Effector CD4-positive, alpha-beta T cell (primary cell): Measurements from ENCODE around the gene MEIOSIN.

ENCODE experiments used
- DNase-seq: peaks from one replicate; pipeline ENCODE4 v3.0.0-alpha.2; 2020

The MEIOSIN gene

DNA sequence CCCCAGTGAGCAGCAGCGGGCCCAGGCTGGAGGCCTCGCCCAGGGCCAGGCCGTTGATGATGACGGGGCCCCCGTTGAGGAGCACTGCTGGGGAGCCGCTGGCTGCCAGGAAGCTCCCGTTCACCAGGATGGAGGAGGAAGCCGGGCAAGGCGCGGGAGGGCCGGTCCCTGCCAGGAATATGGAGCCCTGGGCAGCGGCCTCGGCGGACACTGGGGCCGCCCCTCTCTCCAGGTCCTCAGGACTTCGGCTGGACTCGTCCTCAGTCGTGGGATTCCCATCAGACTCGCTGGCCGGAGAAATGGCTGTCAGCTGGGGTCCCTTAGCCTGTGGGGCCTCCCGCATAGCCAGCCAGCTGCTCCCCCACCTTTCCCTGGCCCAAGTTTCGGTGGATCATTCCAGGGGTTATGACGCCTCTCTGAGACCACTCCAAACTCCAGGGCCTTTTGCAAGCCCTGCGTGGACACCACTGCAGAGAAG lies 33.7 kb downstream of the MEIOSIN start:
- no peak for DNase-seq

DNA sequence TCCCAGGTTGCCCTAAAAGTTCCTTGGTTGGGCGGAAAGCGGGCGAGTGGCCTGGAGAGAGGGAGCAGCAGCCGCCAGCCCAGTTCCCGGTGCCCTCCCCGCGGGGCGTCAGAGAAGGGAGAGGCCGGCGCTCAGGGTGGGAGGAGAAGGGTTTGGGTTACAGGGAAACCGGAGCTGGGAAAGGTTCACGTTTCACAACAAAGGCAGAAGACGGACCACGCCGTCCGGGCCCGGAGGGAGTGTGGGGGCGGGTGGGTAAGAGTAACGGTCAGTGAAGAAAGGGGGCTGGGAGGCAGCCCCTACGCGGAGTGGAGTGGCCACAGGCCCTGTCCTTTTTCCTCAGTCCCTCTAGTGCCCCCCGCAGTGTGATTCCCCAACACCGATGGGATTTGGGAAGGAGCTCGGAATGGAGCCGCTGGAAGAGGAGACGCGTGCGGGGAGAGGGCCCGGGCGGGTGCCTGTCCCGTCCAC lies 34.2 kb downstream of the MEIOSIN start:
- DNase-seq = no peak

DNA sequence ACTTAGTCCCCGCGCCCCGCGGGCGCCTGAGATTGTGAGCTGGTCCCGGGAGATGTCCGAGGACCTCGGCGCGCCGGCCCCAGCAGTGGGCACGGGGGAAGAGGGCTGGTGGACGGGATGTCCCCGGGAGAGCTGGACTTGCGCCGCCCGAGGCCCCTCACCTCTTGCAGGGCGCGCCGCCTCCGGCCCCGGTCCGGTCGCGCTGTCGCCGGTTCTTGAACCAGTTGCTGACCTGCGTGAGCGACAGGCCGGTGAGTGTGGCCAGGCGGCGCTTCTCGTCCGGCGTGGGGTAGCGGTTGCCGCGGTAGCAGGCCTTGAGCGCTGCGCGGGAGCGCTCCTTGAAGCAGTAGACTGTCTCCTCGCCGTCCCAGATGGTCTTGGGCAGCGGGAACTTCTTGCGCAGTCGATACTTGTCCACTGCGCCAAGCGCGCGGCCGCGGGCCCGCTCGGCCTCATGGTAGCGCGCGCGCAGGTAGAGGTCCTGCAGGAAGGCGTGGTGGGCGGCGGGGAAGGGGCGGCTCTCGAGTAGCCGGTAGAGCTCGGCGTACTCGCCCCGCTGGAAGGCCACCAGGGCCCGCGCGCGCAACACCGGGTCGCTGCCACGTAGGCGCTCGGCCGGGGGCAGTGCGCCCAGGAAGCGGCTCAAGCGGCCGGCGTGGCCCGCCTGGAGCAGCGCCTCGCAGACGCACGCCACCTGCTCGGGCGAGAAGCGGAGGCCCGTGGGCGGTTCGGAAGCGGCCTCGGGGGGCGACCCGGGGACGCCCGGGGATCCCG lies 34.8 kb downstream of the MEIOSIN start:
- DNase-seq = no peak

DNA sequence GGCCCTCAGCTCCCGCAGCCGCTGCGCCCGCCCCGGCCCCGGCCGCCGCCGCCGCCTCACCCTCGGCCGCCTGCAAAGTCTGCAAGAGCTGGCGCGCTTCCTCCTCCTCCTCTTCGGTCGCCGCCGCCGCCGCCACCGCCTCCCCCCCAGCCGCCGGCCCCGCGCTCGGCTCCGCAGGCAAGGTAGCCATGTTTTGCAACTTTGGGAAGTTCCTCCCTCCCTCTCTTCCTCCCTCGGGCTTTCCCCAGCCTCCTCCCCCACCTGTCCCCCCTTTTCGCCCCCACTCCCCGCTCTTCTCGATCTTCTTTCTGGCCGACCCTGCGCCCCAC lies 35.4 kb downstream of the MEIOSIN start:
- DNase-seq = peak; percentile 30

- DNase-seq = peak; percentile 88
These were observed 35.9 kb downstream of the MEIOSIN start, which contains the start of gene SIX5 for GRCh38 chr19:45768984-45769782. Gene SIX5, minus strand, starts transcription at chr19:45769252. Its CDS starts 408 bp downstream, at chr19:45768844.

- peak; percentile 57 for DNase-seq
These were observed 36.6 kb downstream of the MEIOSIN start for GRCh38 chr19:45769821-45770191.

DNA sequence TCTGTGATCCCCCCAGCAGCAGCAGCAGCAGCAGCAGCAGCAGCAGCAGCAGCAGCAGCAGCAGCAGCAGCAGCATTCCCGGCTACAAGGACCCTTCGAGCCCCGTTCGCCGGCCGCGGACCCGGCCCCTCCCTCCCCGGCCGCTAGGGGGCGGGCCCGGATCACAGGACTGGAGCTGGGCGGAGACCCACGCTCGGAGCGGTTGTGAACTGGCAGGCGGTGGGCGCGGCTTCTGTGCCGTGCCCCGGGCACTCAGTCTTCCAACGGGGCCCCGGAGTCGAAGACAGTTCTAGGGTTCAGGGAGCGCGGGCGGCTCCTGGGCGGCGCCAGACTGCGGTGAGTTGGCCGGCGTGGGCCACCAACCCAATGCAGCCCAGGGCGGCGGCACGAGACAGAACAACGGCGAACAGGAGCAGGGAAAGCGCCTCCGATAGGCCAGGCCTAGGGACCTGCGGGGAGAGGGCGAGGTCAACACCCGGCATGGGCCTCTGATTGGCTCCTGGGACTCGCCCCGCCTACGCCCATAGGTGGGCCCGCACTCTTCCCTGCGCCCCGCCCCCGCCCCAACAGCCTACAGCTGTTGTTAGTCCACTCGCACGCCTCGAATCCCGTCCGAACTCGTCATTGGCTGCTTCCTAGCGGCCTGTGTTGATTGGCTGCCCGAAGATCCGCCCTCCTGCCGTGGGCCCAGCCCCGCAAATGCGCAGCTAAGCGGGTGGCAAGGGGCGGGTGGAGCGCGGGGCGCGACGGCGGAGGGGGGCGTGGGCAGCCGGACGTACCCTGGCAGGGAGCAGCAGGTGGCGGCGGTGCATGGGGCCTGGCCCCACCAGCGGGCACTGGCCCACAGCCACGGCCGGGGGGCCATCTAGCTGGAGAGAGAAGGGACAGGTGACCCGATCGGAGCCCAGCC lies 37.2 kb downstream of the MEIOSIN start:
- peak; percentile 88 for DNase-seq

DNA sequence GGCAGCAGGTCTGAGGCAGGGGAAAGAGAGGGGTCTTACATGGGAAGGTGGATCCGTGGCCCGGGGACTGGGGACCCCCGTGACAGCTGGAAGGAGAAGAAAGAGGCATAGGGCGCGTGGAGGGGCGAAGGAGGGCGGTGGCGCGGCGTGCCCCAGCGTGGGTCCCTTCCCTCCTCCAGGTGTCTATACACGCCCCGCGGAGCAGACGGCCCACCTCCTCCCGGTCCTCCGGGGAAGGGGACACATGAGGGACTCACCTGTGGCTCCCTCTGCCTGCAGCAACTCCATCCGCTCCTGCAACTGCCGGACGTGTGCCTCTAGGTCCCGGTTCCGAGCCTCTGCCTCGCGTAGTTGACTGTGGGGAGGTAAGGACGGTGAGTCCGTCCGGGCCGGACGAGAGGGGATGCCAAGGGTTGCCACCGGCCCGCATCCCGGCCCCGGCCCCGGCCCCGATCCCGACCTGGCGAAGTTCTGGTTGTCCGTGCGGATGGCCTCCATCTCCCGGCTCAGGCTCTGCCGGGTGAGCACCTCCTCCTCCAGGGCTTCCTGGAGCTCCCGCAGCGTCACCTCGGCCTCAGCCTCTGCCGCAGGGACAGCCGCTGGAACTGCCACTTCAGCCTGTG lies 38.2 kb downstream of the MEIOSIN start:
- no peak for DNase-seq

- no peak for DNase-seq
These were observed 39.0 kb downstream of the MEIOSIN start for GRCh38 chr19:45772130-45772840.

DNA sequence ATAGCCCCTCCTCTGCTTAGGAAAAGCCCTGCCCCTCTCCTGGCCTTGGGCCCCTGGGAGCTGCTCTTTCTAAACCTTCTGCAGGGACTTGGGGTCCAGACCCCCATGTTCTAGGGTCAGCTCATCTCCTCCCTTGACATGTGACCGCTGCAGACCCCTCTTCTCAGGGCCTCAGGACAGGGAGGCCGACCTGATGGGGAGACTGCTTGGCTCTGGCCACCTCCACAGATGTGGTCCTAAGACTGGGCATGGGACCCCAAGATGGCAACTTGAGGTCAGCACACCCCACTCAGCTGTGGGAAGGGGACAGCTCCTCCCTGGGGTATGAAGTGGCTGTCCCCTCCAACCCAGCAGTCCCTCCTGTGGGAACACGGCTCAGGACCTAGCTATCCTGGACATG lies 39.7 kb downstream of the MEIOSIN start:
- DNase-seq = no peak

DNA sequence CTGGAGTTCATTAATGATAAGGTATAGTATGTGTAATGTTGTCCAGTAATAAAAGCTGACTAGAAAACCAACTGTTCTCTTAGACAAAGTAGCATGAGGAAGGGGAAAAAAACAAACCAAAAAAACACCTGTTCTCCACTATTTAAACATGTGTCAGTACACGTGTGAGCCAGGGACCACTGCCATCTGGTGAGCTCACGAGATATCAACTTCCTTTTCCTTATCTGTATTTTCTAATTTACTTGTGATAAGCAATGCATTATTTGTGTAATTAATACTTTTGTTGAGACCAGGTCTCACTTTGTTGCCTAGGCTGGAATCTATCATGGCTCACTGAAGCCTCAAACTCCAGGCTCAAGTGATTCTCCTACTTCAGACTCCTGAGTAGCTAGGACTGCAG lies 40.1 kb downstream of the MEIOSIN start:
- DNase-seq = no peak

DNA sequence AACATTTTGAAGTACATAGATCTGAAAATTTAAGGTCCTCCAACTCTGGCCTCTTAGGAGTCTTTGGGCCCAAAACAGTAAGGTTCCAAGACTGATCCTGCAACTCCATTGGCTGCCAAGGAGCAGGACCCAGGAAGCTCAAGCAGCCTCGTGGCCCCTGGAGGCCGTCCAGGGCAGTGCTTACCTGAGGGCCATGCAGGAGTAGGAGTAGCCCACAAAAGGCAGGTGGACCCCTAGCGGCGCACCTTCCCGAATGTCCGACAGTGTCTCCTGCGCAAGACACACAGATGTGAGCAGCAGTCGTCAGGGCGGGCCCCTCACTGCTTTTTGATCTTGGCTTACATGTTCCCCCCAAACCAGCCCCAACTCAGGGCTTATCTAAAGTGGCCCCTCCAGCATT lies 41.5 kb downstream of the MEIOSIN start:
- DNase-seq = no peak

GRCh38 chr19:45777395-45777961 lies 44.2 kb downstream of the MEIOSIN start:
- DNase-seq = no peak

- no peak for DNase-seq
These were observed 44.9 kb downstream of the MEIOSIN start for GRCh38 chr19:45778010-45778661.

DNA sequence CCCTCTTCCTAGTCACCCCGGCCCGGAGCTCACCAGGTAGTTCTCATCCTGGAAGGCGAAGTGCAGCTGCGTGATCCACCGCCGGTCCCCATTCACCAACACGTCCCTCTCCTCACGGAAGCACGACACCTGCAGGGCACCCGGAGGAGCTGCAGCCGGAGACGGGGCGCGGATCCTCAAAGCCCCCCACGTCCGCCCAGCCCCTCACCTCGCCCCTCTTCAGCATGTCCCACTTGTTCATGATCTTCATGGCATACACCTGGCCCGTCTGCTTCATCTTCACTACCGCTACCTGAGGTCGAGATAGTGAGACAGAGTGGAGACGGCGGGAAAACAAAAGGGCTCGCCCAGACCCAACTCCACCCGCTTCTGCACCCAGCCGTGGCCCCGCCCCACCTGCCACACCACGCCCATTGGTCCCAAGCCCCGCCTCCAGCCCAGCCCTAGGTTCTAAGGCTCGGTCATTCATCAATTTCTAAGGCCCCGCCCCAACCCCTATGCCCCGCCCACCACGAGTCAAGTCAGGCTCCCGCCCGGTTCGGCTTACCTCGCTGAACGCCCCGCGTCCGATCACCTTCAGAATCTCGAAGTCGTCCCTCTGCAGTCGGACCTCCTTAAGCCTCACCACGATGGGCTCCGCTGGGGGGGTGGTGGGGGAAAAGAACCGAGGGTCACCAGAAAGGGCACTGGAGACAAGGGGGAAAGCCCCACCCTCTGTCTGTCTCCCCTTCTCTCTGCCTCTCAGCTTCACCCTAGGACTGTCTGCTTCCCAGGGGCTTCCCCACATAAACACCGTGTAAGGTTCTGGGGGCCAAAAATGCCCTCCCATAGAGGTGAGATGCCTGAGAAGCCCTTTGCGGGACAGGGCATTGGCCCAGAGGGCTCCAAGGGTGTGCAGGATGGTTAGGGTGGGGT lies 46.2 kb downstream of the MEIOSIN start:
- DNase-seq = peak; percentile 64

DNA sequence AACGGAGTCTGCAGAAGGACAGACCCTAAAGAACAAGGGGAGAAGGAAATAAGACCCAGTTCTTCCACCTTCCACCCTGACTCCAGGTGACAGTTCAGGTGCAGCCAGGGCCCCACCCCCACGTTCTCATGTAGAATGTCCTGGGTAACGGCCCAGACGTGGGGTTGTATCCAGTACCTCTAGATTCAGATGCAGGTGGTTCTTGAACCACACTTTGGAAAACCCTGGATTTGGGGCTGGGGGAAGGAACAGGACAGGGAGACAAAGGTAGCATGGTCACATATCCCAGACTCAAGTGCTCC lies 46.9 kb downstream of the MEIOSIN start:
- no peak for DNase-seq

DNA sequence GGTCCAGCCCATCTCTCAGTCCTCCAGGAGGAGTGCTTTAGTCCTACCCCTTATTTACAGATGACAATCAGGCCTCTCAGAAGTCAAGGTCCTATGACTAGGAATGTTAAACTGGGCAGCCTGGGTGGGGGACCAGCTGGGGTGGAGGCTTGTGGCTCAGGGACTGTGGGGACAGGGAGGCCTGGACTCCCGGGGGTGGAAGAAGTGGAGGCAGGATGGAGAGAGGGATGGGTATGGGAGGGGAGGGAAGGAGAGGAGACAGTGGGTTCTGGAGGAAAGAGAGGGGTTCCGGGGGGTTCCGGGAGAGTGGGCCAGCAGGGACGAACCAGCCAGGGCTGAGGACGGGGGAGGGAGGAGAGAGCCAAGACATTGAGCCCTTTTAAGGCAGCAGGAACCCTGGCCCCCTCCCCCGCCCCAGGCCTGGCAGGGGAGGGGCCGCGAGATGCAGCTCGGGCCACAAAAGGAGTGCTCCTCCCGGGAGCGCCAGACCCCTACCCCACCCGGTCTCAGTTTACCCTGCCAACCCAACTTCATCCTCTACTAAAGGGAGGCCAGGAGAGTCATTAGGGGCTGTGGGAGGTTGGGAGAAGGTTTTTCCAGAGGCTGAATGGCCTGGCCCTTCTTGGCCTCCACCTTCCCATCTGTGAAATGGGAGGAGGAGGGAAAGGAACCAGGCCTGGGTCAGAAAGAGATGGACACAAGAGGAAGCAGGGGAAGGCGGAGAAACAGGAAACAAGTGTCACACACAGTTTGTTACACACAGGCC lies 47.4 kb downstream of the MEIOSIN start:
- DNase-seq = no peak

DNA sequence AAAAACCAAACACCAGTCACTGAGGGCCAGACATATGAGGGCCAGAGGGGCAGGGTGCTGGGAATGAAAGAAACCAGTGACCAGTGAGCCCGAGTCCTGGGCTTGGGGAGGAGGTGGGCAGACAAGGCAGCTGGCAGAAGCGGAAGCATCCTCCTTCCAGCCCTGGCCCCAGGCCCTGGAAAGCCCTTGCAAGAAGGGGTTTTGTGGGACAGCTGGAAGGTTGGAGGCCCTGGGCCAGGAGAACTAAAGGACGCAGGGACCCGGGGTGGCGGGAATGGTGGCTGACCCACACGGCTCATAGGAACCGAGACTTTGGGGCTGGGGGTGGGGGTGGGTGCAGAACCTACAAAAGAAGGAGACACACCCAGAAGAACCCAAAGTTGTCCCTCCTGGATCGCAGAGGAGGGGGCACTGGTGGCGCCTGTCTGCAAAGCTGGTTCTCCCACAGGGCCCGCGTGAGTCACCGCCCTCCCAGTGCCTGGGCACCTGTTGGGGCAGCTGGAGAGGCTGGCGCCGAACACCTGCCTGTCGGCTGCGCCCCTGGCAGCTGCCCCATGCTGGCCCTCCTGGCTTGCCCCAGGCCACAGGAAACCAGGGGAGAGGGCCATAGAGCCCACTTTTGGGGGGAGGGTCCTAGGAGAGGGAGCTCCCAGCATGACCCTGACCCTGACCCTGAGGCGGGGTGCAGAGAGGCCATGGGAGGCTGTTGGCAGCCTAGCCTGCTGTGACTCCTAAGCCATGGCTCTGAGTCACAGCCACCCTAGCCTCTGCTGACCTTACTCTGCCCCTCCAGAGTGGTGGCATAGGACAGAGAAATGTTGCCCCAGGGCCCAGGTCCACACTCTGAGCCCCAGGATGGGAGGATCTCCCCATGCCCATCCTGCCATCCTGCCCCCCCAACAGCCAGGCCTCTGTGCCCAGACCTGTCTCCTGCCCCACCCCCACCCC lies 48.2 kb downstream of the MEIOSIN start:
- no peak for DNase-seq
